HepG2 (cell line): Measurements from ENCODE around the gene CTSZ. TPM values are rescaled to one million over a fixed set of nuclear protein-coding genes. Genes with fewer than 3 reads are reported as not detected.

Experiments used
- ATAC-seq: fragments of 200-7000 bp; cut with Tn5 transposase; 3 replicates; pipeline ENCODE4 v1.9.1; 2020; ENCODE audit warnings: mild to moderate bottlenecking, moderate library complexity
- BruUV-seq: library from RNA; stranded (reverse); fragments of 400-500 nt; replicated peaks from 2 replicates; lab custom pipeline; 2021; lab: Mats Ljungman, UMichigan
- CTCF ChIA-PET: fragments of 300-600 bp; formaldehyde crosslinking; extraction: SDS; loops from one replicate; lab custom pipeline; 2021; ENCODE audit warnings: low total read pairs, inconsistent platforms, low intra/inter-chr PET ratio; lab: Yijun Ruan, JAX
- POLR2A ChIA-PET: fragments of 350-600 bp; sonication (Branson Sonifier 250); formaldehyde crosslinking; loops from one replicate; lab custom pipeline; 2020; ENCODE audit warnings: antibody characterized with exemption, inconsistent platforms; lab: Yijun Ruan, JAX
- DNase-seq: peaks from one replicate; pipeline ENCODE4 v3.0.0-alpha.2; 2015; ENCODE audit warnings: low spot score
- FAIRE-seq: peaks from 3 replicates; lab custom pipeline; 2011; peaks lifted over from hg19 to GRCh38; lab: Jason Lieb, UNC
- H2AFZ ChIP-seq: one replicate; pipeline ENCODE4 v1.6.1; 2011; ENCODE audit warnings: low read length, inconsistent platforms
- H3K27ac ChIP-seq: fragments of 300-600 bp; 3 replicates; pipeline ENCODE4 v1.8.0; 2011; ENCODE audit warnings: mixed run types, mild to moderate bottlenecking, mixed read lengths, low read length, inconsistent platforms; ENCODE audit not compliant: insufficient read depth; ENCODE audit errors: extremely low read length
- H3K27me3 ChIP-seq, 2 experiments: fragments of 200-600 bp in 1 of 2; 2 replicates in 1 of 2; 3 replicates in 1 of 2; pipeline versions ENCODE4 v1.6.0 to v1.8.0; 2011; ENCODE audit warnings: low read length in 2 of 2, mild to moderate bottlenecking in 2 of 2, moderate library complexity in 2 of 2, inconsistent platforms in 1 of 2; ENCODE audit not compliant: insufficient read depth in 2 of 2, control insufficient read depth in 1 of 2
- H3K36me3 ChIP-seq, 2 experiments: fragments of 200-600 bp in 1 of 2; replicated peaks in 1 of 2; 2 replicates in 1 of 2; 3 replicates in 1 of 2; pipeline versions ENCODE4 v1.5.1 to v1.8.0; 2011; ENCODE audit warnings: low read length in 2 of 2, inconsistent platforms in 1 of 2; ENCODE audit not compliant: insufficient read depth in 2 of 2, control insufficient read depth in 1 of 2
- H3K4me1 ChIP-seq: 2 replicates; pipeline ENCODE4 v1.5.1; 2012; ENCODE audit warnings: low read length, inconsistent platforms; ENCODE audit not compliant: insufficient read depth
- H3K4me2 ChIP-seq: 2 replicates; pipeline ENCODE4 v1.6.0; 2011; ENCODE audit warnings: low read depth, low read length, inconsistent platforms
- H3K4me3 ChIP-seq, 3 experiments: fragments of 200-600 bp in 1 of 3; sonication (generic), shearing (Covaris generic) in 1 of 3; replicated peaks in 1 of 3; 2 replicates each; pipeline ENCODE4 v1.5.1; 2011 to 2016; ENCODE audit warnings: low read length in 3 of 3, inconsistent platforms in 2 of 3, low read depth in 2 of 3, mild to moderate bottlenecking in 2 of 3, control low read depth in 1 of 3, mixed read lengths in 1 of 3; ENCODE audit not compliant: insufficient read depth in 1 of 3
- H3K79me2 ChIP-seq: one replicate; pipeline ENCODE4 v1.6.1; 2011; ENCODE audit warnings: low read length, inconsistent platforms; ENCODE audit not compliant: insufficient read depth
- H3K9ac ChIP-seq: 2 replicates; pipeline ENCODE4 v1.6.0; 2011; ENCODE audit warnings: mild to moderate bottlenecking, low read depth, low read length, inconsistent platforms; ENCODE audit not compliant: insufficient read depth
- H3K9me3 ChIP-seq: 2 replicates; pipeline ENCODE4 v1.5.1; 2012; ENCODE audit warnings: mild to moderate bottlenecking, low read length
- H4K20me1 ChIP-seq: 2 replicates; pipeline ENCODE4 v1.6.0; 2011; ENCODE audit warnings: inconsistent platforms, mild to moderate bottlenecking, low read length, moderate library complexity; ENCODE audit not compliant: insufficient read depth
- AGO2 ChIP-seq: fragments of 200-400 bp; formaldehyde crosslinking; optimal IDR thresholded peaks from 2 replicates; pipeline ENCODE3; 2017; ENCODE audit warnings: mild to moderate bottlenecking, low read depth, low read length, moderate library complexity
- CEBPB ChIP-seq: IDR thresholded peaks from 2 replicates; pipeline ENCODE4 v1.6.1; 2011; ENCODE audit warnings: low read depth, low read length, improper control_type of control experiment, borderline replicate concordance
- DBP ChIP-seq: sonication (generic); formaldehyde crosslinking; IDR thresholded peaks from 2 replicates; pipeline ENCODE4 v1.4.0; 2020; ENCODE audit warnings: missing genetic modification reagents; ENCODE audit errors: not compliant biosample characterization
- KAT2B ChIP-seq: fragments of 150-350 bp; IDR thresholded peaks from 2 replicates; pipeline ENCODE4 v1.6.1; 2014; ENCODE audit warnings: low read depth, low read length, borderline replicate concordance
- KDM5B ChIP-seq: sonication (generic); formaldehyde crosslinking; IDR thresholded peaks from 2 replicates; pipeline ENCODE4 v1.4.0; 2020; ENCODE audit warnings: missing genetic modification reagents, mild to moderate bottlenecking, borderline replicate concordance
- KMT2B ChIP-seq: IDR thresholded peaks from 2 replicates; pipeline ENCODE4 v1.6.1; 2016; ENCODE audit warnings: missing genetic modification reagents, missing compliant biosample characterization
- MAZ ChIP-seq, 2 experiments: sonication (generic) in 1 of 2; formaldehyde crosslinking in 1 of 2; IDR thresholded peaks; 2 replicates each; pipeline versions ENCODE4 v1.5.0 to v1.6.1; 2012 to 2020; ENCODE audit warnings: low read depth in 2 of 2, mild to moderate bottlenecking in 2 of 2, borderline replicate concordance in 1 of 2, improper control_type of control experiment in 1 of 2, low read length in 1 of 2, missing genetic modification reagents in 1 of 2, moderate library complexity in 1 of 2
- ONECUT2 ChIP-seq: sonication (generic); formaldehyde crosslinking; IDR thresholded peaks from 2 replicates; pipeline ENCODE4 v1.4.0; 2020; ENCODE audit warnings: missing genetic modification reagents
- POLR2AphosphoS2 ChIP-seq: IDR thresholded peaks from 2 replicates; pipeline ENCODE4 v1.6.1; 2011; ENCODE audit warnings: low read depth, low read length, improper control_type of control experiment
- PRDM10 ChIP-seq: sonication (generic); formaldehyde crosslinking; IDR thresholded peaks from 2 replicates; pipeline ENCODE4 v1.4.0; 2020; ENCODE audit warnings: low read depth, missing genetic modification reagents
- SALL2 ChIP-seq: sonication (generic); formaldehyde crosslinking; IDR thresholded peaks from 2 replicates; pipeline ENCODE4 v1.8.1; 2023; ENCODE audit warnings: mild to moderate bottlenecking, missing genetic modification reagents, inconsistent platforms
- XRCC5 ChIP-seq: fragments of 200-400 bp; formaldehyde crosslinking; optimal IDR thresholded peaks from 2 replicates; pipeline ENCODE3; 2017; ENCODE audit warnings: mild to moderate bottlenecking, low read length
- ZFP41 ChIP-seq: sonication (generic); formaldehyde crosslinking; IDR thresholded peaks from 2 replicates; pipeline ENCODE4 v1.4.0; 2020; ENCODE audit warnings: mild to moderate bottlenecking, missing genetic modification reagents, borderline replicate concordance
- ZNF556 ChIP-seq: sonication (generic); formaldehyde crosslinking; IDR thresholded peaks from 2 replicates; pipeline ENCODE4 v1.4.0; 2020; ENCODE audit warnings: mild to moderate bottlenecking, missing genetic modification reagents, borderline replicate concordance
- ZNF775 ChIP-seq: sonication (generic); formaldehyde crosslinking; IDR thresholded peaks from 2 replicates; pipeline ENCODE4 v1.4.0; 2020; ENCODE audit warnings: missing genetic modification reagents, mild to moderate bottlenecking, moderate library complexity, borderline replicate concordance
- ZNF800 ChIP-seq: sonication (generic); formaldehyde crosslinking; IDR thresholded peaks from 2 replicates; pipeline ENCODE4 v1.4.0; 2020; ENCODE audit warnings: missing genetic modification reagents
- WGBS: methylation state at CpG from one replicate; pipeline ENCODE4 v1.1.6; 2017; ENCODE audit warnings: low lambda C conversion rate; 5-methylcytosine and 5-hydroxymethylcytosine counted together
- in situ Hi-C: cut with HindIII; loops from 2 replicates; pipeline ENCODE4 v1.10.0; 2017; ENCODE audit warnings: low pct_unique_long_range_greater_than_20kb; ENCODE audit not compliant: extremely low pct_ligation_motif_present
- intact Hi-C: fragments of 100-400 bp; cut with micrococcal nuclease; formaldehyde crosslinking; loops from one replicate; pipeline ENCODE4 v1.10.0; 2022; ENCODE audit not compliant: unreplicated experiment
- polyA plus RNA-seq, 8 experiments: library from polyadenylated mRNA; depleted of rRNA in 3 of 8; stranded (reverse) in 7 of 8; unstranded in 1 of 8; fragments of >200 nt; fragmentation: Illumina TruSeq in 4 of 8; extraction: Trizol in 4 of 8; gene quantifications; 2 replicates each; pipeline versions ENCODE4 v1.2.1 to v1.2.3, GENCODE V29; 2011 to 2016; ENCODE audit warnings: low read depth in 4 of 8, missing spikeins in 1 of 8, mixed read lengths in 1 of 8; ENCODE audit not compliant: insufficient read depth in 1 of 8
- total RNA-seq, 5 experiments: library from RNA; depleted of rRNA; stranded (reverse); fragments of >200 nt; fragmentation: Illumina TruSeq; extraction: Trizol; gene quantifications; 2 replicates each; pipeline ENCODE4 v1.2.3, GENCODE V29; 2016; ENCODE audit warnings: low read depth in 1 of 5

CTSZ gene
- total and polyA plus RNA-seq, 2 of the 13 experiments (the other 11 are each of a cell fraction or from before 2014, with no cell fraction given), result 0.33 TPM; not detected in 1

- peaks cover 7 to 49% of the 10 kb centered on the region in 2 experiments; a peak in 4 of 5 replicates for H3K27me3 ChIP-seq
- H3K4me1 ChIP-seq, result peaks cover 9% of the 10 kb centered on the region
- 32% methylated on average over 14 of the region's 14 CpGs for WGBS
- no peak overlapping the region for H3K4me3 ChIP-seq
- H3K36me3 ChIP-seq, result no peaks in the 10 kb centered on the region
- H3K9me3 ChIP-seq, result peaks cover 6% of the 10 kb centered on the region
- in situ Hi-C loops (no loop called here), intact Hi-C loops (loop anchor here (10.0 kb wide), 1 partner anchor 119 kb away; no protein-coding TSS in a partner anchor)
- no peak overlapping the region for H3K4me2 ChIP-seq
- H3K9ac ChIP-seq, result no peak overlapping the region
- peak; percentile 12; the same call in 1 of the 3 replicates for ATAC-seq
- H2AFZ ChIP-seq, result no peak overlapping the region
- BruUV-seq, result no TSS peak
- ChIA-PET CTCF (no interaction called here), POLR2A (no interaction called here)
- DNase-seq, result no peak
- no peak overlapping the region for H3K27ac ChIP-seq
- TF ChIP-seq ZFP41 (CRISPR knock-in tag) (no peak), CEBPB (no peak), ZNF556 (no peak), KMT2B (no peak), KDM5B (CRISPR knock-in tag) (no peak), PRDM10 (no peak), SALL2 (CRISPR knock-in tag) (no peak), ZNF775 (CRISPR knock-in tag) (no peak), MAZ (IDR thresholded peaks at IDR 0.05; ENCODE audit: borderline replicate concordance, low read depth, low read length) (no peak), MAZ (CRISPR knock-in tag; IDR thresholded peaks at IDR 0.05; ENCODE audit: low read depth) (no peak), ONECUT2 (no peak), XRCC5 (no peak), POLR2AphosphoS2 (no peak), ZNF800 (no peak), DBP (CRISPR knock-in tag) (no peak), KAT2B (no peak), AGO2 (no peak)
- no peak for FAIRE-seq
- H4K20me1 ChIP-seq, result no peaks in the 10 kb centered on the region
- H3K79me2 ChIP-seq, result no peaks in the 10 kb centered on the region
Observed at GRCh38 chr20:58965270-58966064, 41.6 kb downstream of the CTSZ start.
